Left lung (tissue), 10 donors: ENCODE measurements around the gene CCL20. TPM values are rescaled to one million over a fixed set of nuclear protein-coding genes. Genes with fewer than 3 reads are reported as not detected.

ENCODE experiments used
- ATAC-seq: fragments of 200-7000 bp; cut with Tn5 transposase; one replicate; pipeline ENCODE4 v1.9.1; 2020; ENCODE audit warnings: moderate library complexity
- DNase-seq, 4 donors: peaks; one replicate each; pipeline ENCODE4 v3.0.0-alpha.2; 2013 to 2020
- H3K27ac ChIP-seq, 2 donors: fragments of 200-600 bp; sonication (generic) in 1 of 2; one replicate each; pipeline versions ENCODE4 v1.5.0 to v1.8.0; 2020 to 2021
- H3K27me3 ChIP-seq, 2 donors: fragments of 200-600 bp; sonication (generic) in 1 of 2; one replicate each; pipeline versions ENCODE4 v1.5.0 to v1.8.0; 2020 to 2021
- H3K36me3 ChIP-seq, 2 donors: fragments of 200-600 bp; sonication (generic) in 1 of 2; one replicate each; pipeline versions ENCODE4 v1.5.0 to v1.8.0; 2020 to 2021
- H3K4me1 ChIP-seq, 2 donors: fragments of 200-600 bp; one replicate each; pipeline ENCODE4 v1.8.0; 2021
- H3K4me3 ChIP-seq, 2 donors: fragments of 200-600 bp; sonication (generic) in 1 of 2; one replicate each; pipeline versions ENCODE4 v1.5.0 to v1.8.0; 2020 to 2021; ENCODE audit warnings: mild to moderate bottlenecking in 1 of 2
- H3K9me3 ChIP-seq, 2 donors: fragments of 200-600 bp; sonication (generic) in 1 of 2; one replicate each; pipeline versions ENCODE4 v1.5.0 to v1.8.0; 2020 to 2021
- intact Hi-C, 2 donors: fragments of 100-400 bp; cut with DNase I; formaldehyde crosslinking; loops; one replicate each; pipeline versions ENCODE4 v1.11.2 to v1.14.2; 2022
- polyA plus RNA-seq, 6 donors: library from polyadenylated mRNA; unstranded; fragments of 120-200 nt; gene quantifications; one replicate each; pipeline ENCODE4 v1.2.1, GENCODE V29; 2013; ENCODE audit not compliant: insufficient read length in 6 of 6
- total RNA-seq, 2 donors: library from RNA; stranded (reverse); fragmentation: NEBNext Ultra II Directional; extraction: Animal tissue kit (Norgen Biotek cat#: 25700); gene quantifications; one replicate each; pipeline ENCODE4 v1.2.1, GENCODE V29; 2021
- TF ChIP-seq, protein P1 (sequence below), 2 donors: fragments of 200-600 bp; sonication (generic) in 1 of 2; IDR thresholded peaks; one replicate each; pipeline versions ENCODE4 v1.5.0 to v1.8.0; 2021; ENCODE audit warnings: antibody characterized with exemption in 2 of 2
- donor health status: DM: no; HTN: yes; CAD: no.
- donor health status: DM: no; HTN: no; CAD: no.

The CCL20 gene
- total and polyA plus RNA-seq, 8 donors, result 0.56 to 15.7 (median 0.92) TPM; not detected in 1

- intact Hi-C loops, result no loop called here
These were observed 8.7 kb upstream of the CCL20 start for GRCh38 chr2:227804975-227805374.

GRCh38 chr2:227805578-227805977 lies 8.1 kb upstream of the CCL20 start:
- Histone ChIP-seq H3K4me1 (no peaks in the 10 kb centered on the region), H3K27me3 (no peaks in the 10 kb centered on the region), H3K27ac (no peak overlapping the region), H3K36me3 (no peaks in the 10 kb centered on the region), H3K9me3 (no peaks in the 10 kb centered on the region), H3K4me3 (no peak overlapping the region)
- DNase-seq, result no peak
- TF ChIP-seq, protein P1, sequence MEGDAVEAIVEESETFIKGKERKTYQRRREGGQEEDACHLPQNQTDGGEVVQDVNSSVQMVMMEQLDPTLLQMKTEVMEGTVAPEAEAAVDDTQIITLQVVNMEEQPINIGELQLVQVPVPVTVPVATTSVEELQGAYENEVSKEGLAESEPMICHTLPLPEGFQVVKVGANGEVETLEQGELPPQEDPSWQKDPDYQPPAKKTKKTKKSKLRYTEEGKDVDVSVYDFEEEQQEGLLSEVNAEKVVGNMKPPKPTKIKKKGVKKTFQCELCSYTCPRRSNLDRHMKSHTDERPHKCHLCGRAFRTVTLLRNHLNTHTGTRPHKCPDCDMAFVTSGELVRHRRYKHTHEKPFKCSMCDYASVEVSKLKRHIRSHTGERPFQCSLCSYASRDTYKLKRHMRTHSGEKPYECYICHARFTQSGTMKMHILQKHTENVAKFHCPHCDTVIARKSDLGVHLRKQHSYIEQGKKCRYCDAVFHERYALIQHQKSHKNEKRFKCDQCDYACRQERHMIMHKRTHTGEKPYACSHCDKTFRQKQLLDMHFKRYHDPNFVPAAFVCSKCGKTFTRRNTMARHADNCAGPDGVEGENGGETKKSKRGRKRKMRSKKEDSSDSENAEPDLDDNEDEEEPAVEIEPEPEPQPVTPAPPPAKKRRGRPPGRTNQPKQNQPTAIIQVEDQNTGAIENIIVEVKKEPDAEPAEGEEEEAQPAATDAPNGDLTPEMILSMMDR (IDR thresholded peaks at IDR 0.05), result no peak
- intact Hi-C loops, result no loop called here
- no peak for ATAC-seq

More at GRCh38 chr2:227804975-227805374, 8.7 kb upstream of the CCL20 start:
- no peaks in the 10 kb centered on the region for H3K4me1 ChIP-seq
- TF ChIP-seq, protein P1 (IDR thresholded peaks at IDR 0.05), result no peak
- no peaks in the 10 kb centered on the region for H3K36me3 ChIP-seq
- H3K4me3 ChIP-seq, result no peak overlapping the region
- no peak overlapping the region for H3K27ac ChIP-seq
- DNase-seq (no peak), ATAC-seq (no peak)
- no peaks in the 10 kb centered on the region for H3K9me3 ChIP-seq
- no peaks in the 10 kb centered on the region for H3K27me3 ChIP-seq

DNA sequence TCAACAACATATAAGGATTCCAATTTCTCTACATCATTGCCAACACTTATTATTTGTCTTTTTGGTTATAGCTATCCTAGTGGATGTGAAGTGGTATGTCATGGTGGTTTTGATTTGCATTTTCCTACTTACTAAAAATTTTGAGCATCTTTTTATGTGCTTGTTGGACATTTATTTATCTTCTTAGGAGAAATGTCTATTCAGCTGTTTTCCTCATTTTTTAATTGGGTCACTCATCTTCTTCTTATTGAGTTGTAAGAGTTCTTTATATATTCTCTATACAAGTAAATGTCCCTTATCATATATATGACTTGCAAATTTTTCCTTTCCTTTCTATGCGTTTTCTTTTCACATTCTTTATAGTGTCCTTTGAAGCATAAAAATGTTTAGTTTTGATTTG lies 4.7 kb upstream of the CCL20 start:
- H3K4me1 ChIP-seq, result peaks cover 0 to 7% of the 10 kb centered on the region in 2 donors
- TF ChIP-seq, protein P1 (IDR thresholded peaks at IDR 0.05), result no peak
- ATAC-seq (no peak), DNase-seq (no peak)
- no peaks in the 10 kb centered on the region for H3K27me3 ChIP-seq
- no peak overlapping the region for H3K4me3 ChIP-seq
- no peaks in the 10 kb centered on the region for H3K36me3 ChIP-seq
- intact Hi-C loops, result no loop called here
- H3K9me3 ChIP-seq, result no peaks in the 10 kb centered on the region
- H3K27ac ChIP-seq, result no peak overlapping the region

DNA sequence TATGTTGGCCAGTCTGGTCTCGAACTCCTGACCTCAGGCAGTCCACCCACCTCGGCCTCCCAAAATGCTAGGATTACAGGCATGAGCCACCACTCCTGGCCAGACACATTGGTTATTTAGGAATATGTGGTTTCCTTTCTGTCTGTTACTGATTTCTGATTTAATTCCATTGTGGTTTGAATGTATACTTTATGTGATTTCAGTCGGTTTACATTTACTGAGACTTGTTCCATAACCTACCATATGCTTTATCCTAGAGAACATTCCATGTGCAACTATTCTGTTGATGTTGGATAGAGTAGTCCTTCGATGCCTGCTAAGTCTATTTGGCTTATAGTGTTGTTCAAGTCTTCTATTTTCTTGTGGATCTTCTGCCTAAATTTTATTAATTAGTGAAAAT lies 1.6 kb upstream of the CCL20 start:
- Histone ChIP-seq H3K4me3 (no peak overlapping the region), H3K9me3 (no peaks in the 10 kb centered on the region), H3K4me1 (peaks cover 0 to 34% of the 10 kb centered on the region in 2 donors), H3K27ac (no peak overlapping the region), H3K36me3 (no peaks in the 10 kb centered on the region), H3K27me3 (no peaks in the 10 kb centered on the region)
- intact Hi-C loops, result no loop called here
- no peak for ATAC-seq
- TF ChIP-seq, protein P1 (IDR thresholded peaks at IDR 0.05), result no peak
- DNase-seq, result no peak

GRCh38 chr2:227813229-227813561 lies 447 bp upstream of the CCL20 start:
- intact Hi-C loops, result no loop called here
- Histone ChIP-seq H3K27ac (no peak overlapping the region), H3K36me3 (no peaks in the 10 kb centered on the region), H3K27me3 (no peaks in the 10 kb centered on the region), H3K4me1 (peaks cover 6 to 45% of the 10 kb centered on the region in 2 donors), H3K9me3 (no peaks in the 10 kb centered on the region), H3K4me3 (no peak overlapping the region)
- ATAC-seq (no peak), DNase-seq (no peak)
- TF ChIP-seq, protein P1 (IDR thresholded peaks at IDR 0.05), result no peak
